Glutamatergic neuron (in vitro differentiated cells): ENCODE results near the gene GLTPD2. TPM values are rescaled to one million over a fixed set of nuclear protein-coding genes. Genes with fewer than 3 reads are reported as not detected.

Experiments
- DNase-seq: peaks from one replicate; pipeline ENCODE4 v3.0.0; 2022
- H3K27ac Mint-ChIP-seq: one replicate; pipeline ENCODE4 v1.8.0; 2020; ENCODE audit warnings: mild to moderate bottlenecking, mixed read lengths, inconsistent platforms; ENCODE audit not compliant: unreplicated experiment
- H3K27me3 Mint-ChIP-seq: one replicate; pipeline ENCODE4 v1.8.0; 2020; ENCODE audit warnings: mild to moderate bottlenecking, moderate library complexity, mixed read lengths, inconsistent platforms; ENCODE audit not compliant: unreplicated experiment
- H3K36me3 Mint-ChIP-seq: one replicate; pipeline ENCODE4 v1.8.0; 2020; ENCODE audit warnings: mild to moderate bottlenecking, mixed read lengths, inconsistent platforms; ENCODE audit not compliant: unreplicated experiment
- H3K4me1 Mint-ChIP-seq: one replicate; pipeline ENCODE4 v1.8.0; 2020; ENCODE audit warnings: mild to moderate bottlenecking, low read depth, mixed read lengths, inconsistent platforms; ENCODE audit not compliant: unreplicated experiment
- H3K4me3 Mint-ChIP-seq: one replicate; pipeline ENCODE4 v1.8.0; 2020; ENCODE audit warnings: mild to moderate bottlenecking, mixed read lengths, inconsistent platforms; ENCODE audit not compliant: unreplicated experiment
- H3K9me3 Mint-ChIP-seq: one replicate; pipeline ENCODE4 v1.8.0; 2020; ENCODE audit warnings: mild to moderate bottlenecking, moderate library complexity, mixed read lengths, inconsistent platforms; ENCODE audit not compliant: unreplicated experiment
- CTCF ChIP-seq: fragments of 200-600 bp; sonication (generic); IDR thresholded peaks from one replicate; pipeline ENCODE4 v1.5.0; 2021; ENCODE audit not compliant: partially characterized antibody, unreplicated experiment
- total RNA-seq: library from RNA; stranded (reverse); fragmentation: NEBNext Ultra II Directional; extraction: Animal tissue kit (Norgen Biotek cat#: 25700); gene quantifications from one replicate; pipeline ENCODE4 v1.2.1, GENCODE V29; 2021; ENCODE audit not compliant: unreplicated experiment

The GLTPD2 gene
- total RNA-seq, 1 donor from 2014 or later: not detected

GRCh38 chr17:4768298-4768697 is 20.5 kb upstream of the GLTPD2 start:
- no peak overlapping the region for H3K4me3 Mint-ChIP-seq
- no peak for TF ChIP-seq CTCF
- peaks cover 5% of the 10 kb centered on the region for H3K27me3 Mint-ChIP-seq
- no peak for DNase-seq
- no peaks in the 10 kb centered on the region for H3K9me3 Mint-ChIP-seq
- no peaks in the 10 kb centered on the region for H3K4me1 Mint-ChIP-seq
- H3K36me3 Mint-ChIP-seq: no peaks in the 10 kb centered on the region
- H3K27ac Mint-ChIP-seq: no peak overlapping the region

GRCh38 chr17:4769628-4770027 is 19.1 kb upstream of the GLTPD2 start:
- DNase-seq: no peak
- H3K4me1 Mint-ChIP-seq: no peaks in the 10 kb centered on the region
- peaks cover 5% of the 10 kb centered on the region for H3K27me3 Mint-ChIP-seq
- H3K36me3 Mint-ChIP-seq: no peaks in the 10 kb centered on the region
- TF ChIP-seq CTCF: no peak
- no peak overlapping the region for H3K4me3 Mint-ChIP-seq
- no peak overlapping the region for H3K27ac Mint-ChIP-seq
- no peaks in the 10 kb centered on the region for H3K9me3 Mint-ChIP-seq

GRCh38 chr17:4771519-4772234 is 17.1 kb upstream of the GLTPD2 start, which contains the start of gene TM4SF5:
Gene TM4SF5, plus strand, starts transcription at chr17:4771886. Its CDS starts 37 bp downstream, at chr17:4771923.
- TF ChIP-seq CTCF: no peak
- Mint-ChIP-seq H3K9me3 (no peaks in the 10 kb centered on the region), H3K27ac (no peak within 1 kb of the TSS), H3K27me3 (peaks cover 5% of the 10 kb centered on the region), H3K4me1 (no peaks in the 10 kb centered on the region), H3K4me3 (no peak within 1 kb of the TSS), H3K36me3 (no peaks in the 10 kb centered on the region)
- DNase-seq: no peak

DNA sequence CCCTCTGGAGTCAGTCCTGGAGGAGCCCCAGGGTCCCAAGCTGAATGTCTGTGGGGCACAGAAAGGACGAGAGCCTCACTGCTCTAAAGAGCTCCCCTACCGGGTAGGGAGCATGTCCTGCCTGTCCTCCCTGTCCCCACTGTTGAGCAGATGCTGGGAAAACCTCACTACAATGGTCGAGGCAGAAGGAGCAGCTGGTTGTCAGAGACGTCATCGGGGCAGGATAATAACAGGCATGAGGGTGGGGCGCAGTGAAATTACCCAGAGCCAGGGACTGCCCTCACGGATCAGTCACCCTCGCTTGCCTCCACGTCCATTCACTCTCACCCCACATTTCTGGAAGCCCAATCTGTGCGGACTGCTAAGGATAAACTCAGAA is 16.5 kb upstream of the GLTPD2 start:
- TF ChIP-seq CTCF: no peak
- no peak overlapping the region for H3K4me3 Mint-ChIP-seq
- peaks cover 2% of the 10 kb centered on the region for H3K9me3 Mint-ChIP-seq
- H3K4me1 Mint-ChIP-seq: no peaks in the 10 kb centered on the region
- DNase-seq: no peak
- no peak overlapping the region for H3K27ac Mint-ChIP-seq
- H3K36me3 Mint-ChIP-seq: no peaks in the 10 kb centered on the region
- peaks cover 5% of the 10 kb centered on the region for H3K27me3 Mint-ChIP-seq

GRCh38 chr17:4777969-4778760 is 10.6 kb upstream of the GLTPD2 start:
- TF ChIP-seq CTCF: no peak
- Mint-ChIP-seq H3K4me1 (no peaks in the 10 kb centered on the region), H3K36me3 (no peaks in the 10 kb centered on the region), H3K4me3 (no peak overlapping the region), H3K27ac (no peak overlapping the region), H3K9me3 (peaks cover 2% of the 10 kb centered on the region), H3K27me3 (peaks cover 2% of the 10 kb centered on the region)
- DNase-seq: no peak
